ENCODE measurements around the gene FRS2.

Gene FRS2

GRCh38 chr12:69502345-69503081 is 32.3 kb downstream of the FRS2 start:
- DNase-seq = no peak

GRCh38 chr12:69508091-69508490 is 37.9 kb downstream of the FRS2 start:
- no peak for DNase-seq

GRCh38 chr12:69508621-69509020 is 38.4 kb downstream of the FRS2 start:
- no peak for DNase-seq

DNA sequence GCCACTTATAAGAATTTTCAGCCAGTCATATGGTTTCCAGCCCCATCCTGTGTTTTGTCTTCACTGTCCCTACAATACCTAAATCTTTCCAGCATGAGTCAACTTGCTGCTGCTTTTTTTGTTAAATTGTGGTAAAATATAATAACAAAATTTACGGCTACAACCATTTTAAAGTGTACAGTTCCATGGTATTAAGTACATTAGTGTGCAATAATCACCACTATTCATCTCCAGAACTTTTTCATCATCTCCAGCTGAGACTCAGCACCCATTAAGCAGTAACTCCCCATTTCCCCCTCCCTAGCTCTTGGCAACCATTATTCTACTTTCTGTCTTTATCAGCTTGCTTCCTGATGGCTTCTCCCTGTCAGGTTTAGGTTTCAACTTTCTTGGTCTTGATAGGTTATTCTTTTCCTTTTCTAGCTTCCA is 39.1 kb downstream of the FRS2 start:
- DNase-seq = no peak

- DNase-seq = no peak
Observed at GRCh38 chr12:69509904-69510827, 40.0 kb downstream of the FRS2 start.

DNA sequence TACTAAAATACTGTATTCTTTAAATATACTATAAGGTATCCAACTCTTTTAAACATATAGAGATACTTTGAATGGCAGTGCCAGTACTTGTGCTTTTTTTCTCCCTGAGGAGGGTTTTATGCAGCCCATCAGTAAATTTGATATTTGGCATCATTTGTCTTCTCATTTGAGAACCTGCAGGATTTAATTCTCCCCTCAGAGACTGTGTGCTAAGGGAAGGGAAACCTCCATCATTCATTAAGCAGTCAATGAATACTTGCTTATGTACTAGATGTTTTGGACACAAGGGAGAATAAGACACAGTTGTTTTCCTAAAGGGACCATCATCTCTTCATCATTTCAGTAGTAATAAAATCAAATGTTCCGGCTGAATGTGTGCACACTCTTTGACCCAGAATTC is 40.8 kb downstream of the FRS2 start:
- DNase-seq = no peak

- no peak for DNase-seq
Observed at GRCh38 chr12:69511469-69512267, 41.5 kb downstream of the FRS2 start.

DNA sequence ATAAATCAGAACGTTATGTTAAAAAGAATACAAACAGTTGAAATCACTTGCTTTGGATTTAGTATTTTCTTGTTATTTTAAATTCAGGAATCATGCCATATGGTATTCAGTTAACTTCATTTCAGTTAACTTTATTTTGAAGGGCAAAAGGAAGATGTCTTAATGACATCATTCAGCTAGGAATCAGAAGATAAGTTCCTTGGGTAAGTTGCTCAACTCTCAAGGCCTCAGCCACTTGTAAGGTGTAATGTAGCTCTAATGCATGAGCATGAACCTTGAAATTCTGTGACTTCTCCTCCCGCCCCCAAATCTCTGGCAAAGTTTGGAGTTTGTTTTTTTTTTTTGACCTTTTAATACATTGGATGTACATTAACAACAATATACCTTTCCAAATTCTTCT is 42.6 kb downstream of the FRS2 start:
- DNase-seq = no peak

GRCh38 chr12:69513297-69513696 is 43.1 kb downstream of the FRS2 start:
- no peak for DNase-seq

DNA sequence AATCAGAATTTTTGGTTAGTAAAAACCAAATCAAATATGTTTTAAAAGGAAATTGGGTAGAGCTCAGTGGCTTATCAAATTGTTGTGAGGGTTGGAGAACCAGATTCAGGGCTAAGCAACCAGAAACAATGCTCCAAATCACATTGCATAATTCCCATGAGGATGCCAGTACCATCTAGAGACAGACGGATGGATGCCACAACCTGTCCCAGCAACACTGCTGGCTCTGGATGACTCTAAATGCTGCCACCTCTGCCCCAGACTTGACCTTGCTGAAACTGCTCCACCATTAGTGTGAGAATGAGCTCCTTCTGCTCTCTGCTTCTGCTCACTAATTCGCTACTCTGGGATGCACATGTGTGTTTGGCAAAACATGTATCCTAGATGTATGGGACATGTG is 43.9 kb downstream of the FRS2 start:
- no peak for DNase-seq

GRCh38 chr12:69514845-69515244 is 44.7 kb downstream of the FRS2 start:
- no peak for DNase-seq

DNA sequence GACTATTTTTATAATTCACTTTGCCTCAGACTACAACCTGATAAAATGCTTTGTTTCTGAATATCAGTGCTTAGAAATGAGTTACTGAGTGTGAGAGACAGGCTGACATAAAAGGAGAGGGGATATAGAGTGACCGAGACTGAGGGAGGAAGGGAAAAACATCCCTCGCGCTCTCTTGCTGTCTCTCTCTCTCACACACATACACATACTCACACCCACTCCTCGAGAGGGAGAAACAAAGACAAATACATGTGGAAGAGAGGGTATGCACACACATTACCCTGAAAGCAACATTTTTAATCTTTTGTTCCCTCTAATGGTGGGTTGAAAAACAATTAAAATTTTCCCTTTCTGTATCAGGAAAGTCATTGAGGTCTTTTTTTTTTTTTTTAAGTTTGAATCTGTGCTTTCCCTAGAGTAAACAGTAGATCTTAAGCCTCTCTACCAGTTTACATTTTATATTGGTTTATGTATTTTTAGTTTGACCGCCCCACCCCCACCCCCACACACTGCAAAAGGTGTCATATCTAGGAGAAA is 45.3 kb downstream of the FRS2 start:
- DNase-seq = no peak

- DNase-seq = no peak
Observed at GRCh38 chr12:69516950-69517349, 46.8 kb downstream of the FRS2 start.

GRCh38 chr12:69517406-69517805 is 47.2 kb downstream of the FRS2 start:
- no peak for DNase-seq

DNA sequence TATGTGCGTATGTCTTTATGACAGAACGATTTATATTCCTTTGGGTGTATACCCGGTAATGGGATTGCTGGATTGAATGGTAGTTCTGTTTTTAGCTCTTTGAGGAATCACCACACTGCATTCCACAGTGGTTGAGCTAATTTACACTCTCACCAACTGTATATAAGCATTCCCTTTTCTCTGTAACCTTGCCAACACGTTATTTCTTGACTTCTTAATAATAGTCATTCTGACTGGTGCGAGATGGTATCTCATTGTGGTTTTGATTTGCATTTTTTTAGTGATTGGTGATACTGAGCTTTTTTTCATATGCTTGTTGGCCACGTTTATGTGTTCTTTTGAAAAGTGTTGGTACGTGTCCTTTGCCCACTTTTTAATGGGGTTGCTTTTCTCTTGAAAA is 49.7 kb downstream of the FRS2 start:
- no peak for DNase-seq

DNA sequence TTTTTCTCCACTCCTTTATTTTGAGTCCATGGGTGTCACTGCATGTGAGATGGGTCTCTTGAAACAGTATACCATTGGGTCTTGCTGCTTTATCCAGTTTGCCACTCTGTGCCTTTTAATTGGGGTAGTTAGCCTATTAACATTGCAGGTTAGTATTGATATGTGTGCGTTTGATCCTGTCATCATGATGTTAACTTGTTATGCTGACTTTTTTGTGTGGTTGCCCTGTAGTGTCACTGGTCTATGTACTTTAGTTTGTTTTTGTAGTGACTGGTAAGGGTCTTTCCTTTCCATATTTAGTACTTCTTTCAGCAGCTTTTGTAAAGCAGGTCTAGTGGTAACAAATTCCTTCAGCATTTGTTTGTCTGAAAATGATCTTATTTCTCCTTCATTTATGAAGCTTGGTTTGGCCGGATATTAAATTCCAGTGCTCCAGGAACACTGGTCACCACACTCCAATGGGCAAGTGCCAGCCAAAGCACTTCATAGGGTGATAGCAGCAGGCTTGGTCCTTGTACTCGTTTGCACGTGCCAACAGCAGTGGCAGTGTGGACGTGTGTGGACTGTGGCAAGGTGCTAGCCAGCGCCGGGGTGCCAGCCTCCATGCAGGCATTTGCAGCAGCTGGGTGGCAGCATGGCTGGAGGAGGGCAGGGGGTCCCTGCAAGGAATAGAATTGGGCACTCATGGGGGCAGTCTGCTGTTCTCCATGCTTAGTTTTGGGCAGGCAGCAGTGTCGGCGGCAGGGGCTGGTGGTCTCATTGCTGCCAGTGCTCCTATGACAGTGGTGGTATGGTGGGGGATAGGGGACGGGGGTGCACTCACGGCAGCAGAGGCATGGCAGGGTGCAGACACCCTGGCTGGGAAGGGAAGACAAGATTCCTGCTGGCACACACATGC is 53.5 kb downstream of the FRS2 start:
- DNase-seq = no peak

DNA sequence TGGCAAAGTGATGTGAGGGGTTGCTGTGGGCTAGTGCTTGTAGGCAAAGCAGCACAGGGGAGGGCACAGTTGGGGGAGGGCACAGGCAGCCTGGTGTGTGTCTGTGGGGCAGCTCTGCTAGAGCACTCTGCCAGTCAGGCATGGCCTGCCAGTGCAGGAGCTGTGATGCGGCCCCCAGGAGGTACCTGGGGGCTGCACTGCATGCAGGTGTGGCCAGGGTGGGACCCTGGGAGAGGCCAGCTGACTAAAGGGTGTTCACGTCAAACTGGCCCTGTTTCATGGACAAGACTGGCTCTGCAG is 54.1 kb downstream of the FRS2 start:
- no peak for DNase-seq

GRCh38 chr12:69524755-69525469 is 54.7 kb downstream of the FRS2 start:
- DNase-seq = no peak

DNA sequence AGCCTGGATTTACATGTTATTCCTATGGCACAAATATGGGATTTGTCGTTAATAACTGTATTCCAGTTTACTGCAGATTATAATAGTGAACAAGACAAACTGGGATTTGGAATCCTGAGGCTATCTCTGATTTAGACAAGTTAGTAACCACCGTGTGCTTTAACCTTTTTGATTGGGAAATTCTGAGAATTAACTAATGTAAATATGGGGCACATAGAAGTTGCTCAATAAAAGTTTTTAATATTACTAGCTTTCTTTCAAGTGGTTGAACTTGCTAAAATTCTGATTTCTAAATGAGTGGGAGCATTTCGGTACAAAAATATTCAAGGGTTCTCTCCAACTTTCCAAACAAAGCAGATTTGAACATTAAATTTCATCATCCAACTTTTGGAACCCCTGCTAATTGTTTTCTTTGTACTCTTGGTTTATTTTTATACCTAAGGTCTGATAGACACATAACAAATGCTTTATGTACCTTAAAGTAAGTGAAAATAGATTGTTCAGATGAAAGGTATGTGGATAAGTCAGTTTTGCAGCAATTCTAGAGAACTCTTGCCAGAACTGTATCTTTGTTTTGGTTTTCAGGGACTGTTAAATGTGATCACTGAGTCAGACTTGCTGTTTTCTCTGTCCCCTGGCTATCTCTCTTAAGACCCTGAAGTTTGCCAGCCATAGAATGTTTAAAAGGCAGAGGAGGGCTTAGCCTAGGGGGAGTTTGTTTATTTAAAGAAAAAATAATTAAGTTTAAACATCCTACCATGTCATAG is 57.5 kb downstream of the FRS2 start:
- DNase-seq = no peak

- DNase-seq = no peak
Observed at GRCh38 chr12:69529021-69529420, 58.8 kb downstream of the FRS2 start.

DNA sequence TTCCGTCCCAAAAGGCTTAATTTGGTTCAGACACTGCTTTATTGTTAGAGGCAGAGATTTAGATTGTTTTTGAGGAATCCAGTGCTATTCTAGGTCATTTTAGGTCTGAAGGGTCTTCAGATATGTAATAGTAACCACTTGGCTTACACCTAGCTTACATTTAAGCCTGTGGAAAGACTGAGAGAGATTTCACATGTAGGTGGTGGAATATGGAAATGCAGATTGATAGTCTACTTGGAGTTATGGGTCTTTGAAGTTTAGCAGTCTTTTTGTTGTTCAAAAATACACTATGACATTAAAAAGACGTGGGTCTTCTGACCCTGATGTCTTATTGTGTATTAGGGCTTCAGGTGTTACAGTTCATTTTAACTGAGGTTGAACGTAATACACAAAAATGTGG is 63.7 kb downstream of the FRS2 start:
- DNase-seq = no peak

Measured in stimulated activated CD8-positive, alpha-beta memory T cell treated with anti-CD3 and anti-CD28 coated beads, Interleukin-4, amount 100 ng/mL, for 48 hours (primary cell).